Measurements from ENCODE around the gene GARRE1.

GRCh38 chr19:34228762-34229161 lies 25.6 kb upstream of the GARRE1 start:
- TF ChIP-seq POLR2AphosphoS5 (IDR thresholded peaks at IDR 0.05), result no peak
- no peak for TF ChIP-seq CTCF (IDR thresholded peaks at IDR 0.05)
- no peak for TF ChIP-seq EP300 (IDR thresholded peaks at IDR 0.05)
- TF ChIP-seq POLR2A (IDR thresholded peaks at IDR 0.05), result no peak
